ENCODE results near the gene ATRX. TPM values are rescaled to one million over a fixed set of nuclear protein-coding genes. Genes with fewer than 3 reads are reported as not detected.
"Not testable (repeated sequence)": the region's sequence is repeated elsewhere in the genome, so short reads cannot be mapped to it uniquely, and the experiment has no call there.

Gene ATRX
- total and polyA plus RNA-seq, 3 experiments from 2014 or later: 56.6 to 80.8 (median 61.1) TPM

- Histone ChIP-seq H3K36me3 (ENCODE audit: insufficient read depth, low read length) (no peaks in the 10 kb centered on the region), H3K27me3 (ENCODE audit: insufficient read depth, low read length, poor library complexity, severe bottlenecking) (no peaks in the 10 kb centered on the region), H3K27ac (ENCODE audit: low read depth, low read length) (peak overlapping the region; percentile 16), H3K4me1 (ENCODE audit: insufficient read depth, low read length) (peaks cover 13% of the 10 kb centered on the region), H3K4me3 (ENCODE audit: low read length) (peak overlapping the region; percentile 65), H3K9me3 (ENCODE audit: low read length) (no peaks in the 10 kb centered on the region)
- Mint-ChIP-seq H3K4me1 (peaks cover 19 to 42% (median 23%) of the 10 kb centered on the region in 3 donors), H3K27me3 (peaks cover 0 to 3% of the 10 kb centered on the region in 2 donors), H3K36me3 (peaks cover 0 to 7% (median 0%) of the 10 kb centered on the region in 3 donors), H3K4me3 (peak overlapping the region; percentile 63 to 99 (median 82)), H3K27ac (peak overlapping the region; percentile 29 to 99 (median 89)), H3K9me3 (no peaks in the 10 kb centered on the region)
- ChIA-PET POLR2A (no interaction called here), CTCF (interaction anchor here (1.3 to 2.1 kb wide), 2 partner anchors 111 to 237 kb away, joined by 3 to 7 read pairs; partner anchors contain the start of gene COX7B)
- peak in 3 of 5 donors; percentile 13 to 59 (median 52) for DNase-seq
Observed at GRCh38 chrX:77788050-77788449, 2.0 kb upstream of the ATRX start.

- H3K4me1 ChIP-seq (ENCODE audit: insufficient read depth, low read length): peaks cover 13% of the 10 kb centered on the region
- H3K36me3 Mint-ChIP-seq: peaks cover 0 to 8% (median 0%) of the 10 kb centered on the region in 3 donors
- peaks cover 29 to 52% (median 34%) of the 10 kb centered on the region in 3 donors for H3K4me1 Mint-ChIP-seq
- no peaks in the 10 kb centered on the region for H3K9me3 ChIP-seq (ENCODE audit: low read length)
- ChIA-PET CTCF (no interaction called here), POLR2A (no interaction called here)
- H3K4me3 ChIP-seq (ENCODE audit: low read length): peak overlapping the region; percentile 73
- peak overlapping the region; percentile 99 to 100 (median 99) for H3K27ac Mint-ChIP-seq
- no peaks in the 10 kb centered on the region for H3K27me3 Mint-ChIP-seq
- DNase-seq: no peak
- H3K4me3 Mint-ChIP-seq: peak overlapping the region; percentile 98 to 100 (median 99)
- H3K9me3 Mint-ChIP-seq: no peaks in the 10 kb centered on the region
- peak overlapping the region; percentile 93 for H3K27ac ChIP-seq (ENCODE audit: low read depth, low read length)
- H3K36me3 ChIP-seq (ENCODE audit: insufficient read depth, low read length): no peaks in the 10 kb centered on the region
- H3K27me3 ChIP-seq (ENCODE audit: insufficient read depth, low read length, poor library complexity, severe bottlenecking): no peaks in the 10 kb centered on the region
Observed at GRCh38 chrX:77786365-77786680, 307 bp upstream of the ATRX start.

GRCh38 chrX:77779695-77780094, 6.3 kb downstream of the ATRX start:
- no peak overlapping the region for H3K27ac ChIP-seq (ENCODE audit: low read depth, low read length)
- peaks cover 0 to 2% of the 10 kb centered on the region in 2 donors for H3K27me3 Mint-ChIP-seq
- H3K4me3 ChIP-seq (ENCODE audit: low read length): no peak overlapping the region
- CTCF ChIA-PET: no interaction called here
- H3K4me3 Mint-ChIP-seq: peak overlapping the region in 5 of 7 donors; percentile 0 to 58 (median 43)
- no peaks in the 10 kb centered on the region for H3K36me3 ChIP-seq (ENCODE audit: insufficient read depth, low read length)
- POLR2A ChIA-PET: no interaction called here
- H3K9me3 ChIP-seq (ENCODE audit: low read length): no peaks in the 10 kb centered on the region
- no peaks in the 10 kb centered on the region for H3K4me1 ChIP-seq (ENCODE audit: insufficient read depth, low read length)
- H3K9me3 Mint-ChIP-seq: no peaks in the 10 kb centered on the region
- peaks cover 0 to 9% (median 0%) of the 10 kb centered on the region in 3 donors for H3K36me3 Mint-ChIP-seq
- peaks cover 43 to 62% (median 57%) of the 10 kb centered on the region in 3 donors for H3K4me1 Mint-ChIP-seq
- no peak for DNase-seq
- H3K27me3 ChIP-seq (ENCODE audit: insufficient read depth, low read length, poor library complexity, severe bottlenecking): no peaks in the 10 kb centered on the region
- H3K27ac Mint-ChIP-seq: peak overlapping the region in 4 of 8 donors; percentile 7 to 84 (median 34)

GRCh38 chrX:77776659-77777058, 9.4 kb downstream of the ATRX start:
- CTCF ChIA-PET: no interaction called here
- no peaks in the 10 kb centered on the region for H3K36me3 ChIP-seq (ENCODE audit: insufficient read depth, low read length)
- H3K27me3 ChIP-seq (ENCODE audit: insufficient read depth, low read length, poor library complexity, severe bottlenecking): no peaks in the 10 kb centered on the region
- no peaks in the 10 kb centered on the region for H3K9me3 ChIP-seq (ENCODE audit: low read length)
- Mint-ChIP-seq H3K4me3 (peak overlapping the region in 1 of 7 donors; percentile 30), H3K9me3 (no peaks in the 10 kb centered on the region), H3K27ac (peak overlapping the region in 1 of 8 donors; percentile 40), H3K27me3 (peaks cover 0 to 2% of the 10 kb centered on the region in 2 donors), H3K4me1 (peaks cover 32 to 59% (median 43%) of the 10 kb centered on the region in 3 donors), H3K36me3 (peaks cover 0 to 13% (median 0%) of the 10 kb centered on the region in 3 donors)
- no peak overlapping the region for H3K4me3 ChIP-seq (ENCODE audit: low read length)
- H3K27ac ChIP-seq (ENCODE audit: low read depth, low read length): no peak overlapping the region
- H3K4me1 ChIP-seq (ENCODE audit: insufficient read depth, low read length): peaks cover under 1% of the 10 kb centered on the region
- POLR2A ChIA-PET: no interaction called here
- no peak for DNase-seq

- no peak overlapping the region for H3K4me3 ChIP-seq (ENCODE audit: low read length)
- no peak overlapping the region for H3K4me3 Mint-ChIP-seq
- peak overlapping the region in 3 of 8 donors; percentile 3 to 48 (median 22) for H3K27ac Mint-ChIP-seq
- ChIA-PET POLR2A (no interaction called here), CTCF (no interaction called here)
- H3K36me3 Mint-ChIP-seq: peaks cover 0 to 6% (median 0%) of the 10 kb centered on the region in 3 donors
- H3K27ac ChIP-seq (ENCODE audit: low read depth, low read length): no peak overlapping the region
- no peaks in the 10 kb centered on the region for H3K36me3 ChIP-seq (ENCODE audit: insufficient read depth, low read length)
- H3K27me3 Mint-ChIP-seq: no peaks in the 10 kb centered on the region
- DNase-seq: no peak
- H3K9me3 ChIP-seq (ENCODE audit: low read length): no peaks in the 10 kb centered on the region
- H3K4me1 Mint-ChIP-seq: peaks cover 26 to 63% (median 33%) of the 10 kb centered on the region in 3 donors
- no peaks in the 10 kb centered on the region for H3K9me3 Mint-ChIP-seq
- no peaks in the 10 kb centered on the region for H3K27me3 ChIP-seq (ENCODE audit: insufficient read depth, low read length, poor library complexity, severe bottlenecking)
- peaks cover 16% of the 10 kb centered on the region for H3K4me1 ChIP-seq (ENCODE audit: insufficient read depth, low read length)
Observed at GRCh38 chrX:77771601-77772000, 14.4 kb downstream of the ATRX start.

- Mint-ChIP-seq H3K36me3 (peaks cover 2 to 9% (median 3%) of the 10 kb centered on the region in 3 donors), H3K4me3 (peak overlapping the region in 6 of 7 donors; percentile 1 to 24 (median 16)), H3K27me3 (no peaks in the 10 kb centered on the region), H3K27ac (peak overlapping the region in 5 of 8 donors; percentile 4 to 24 (median 8)), H3K4me1 (peaks cover 24 to 57% (median 31%) of the 10 kb centered on the region in 3 donors), H3K9me3 (no peaks in the 10 kb centered on the region)
- no peaks in the 10 kb centered on the region for H3K36me3 ChIP-seq (ENCODE audit: insufficient read depth, low read length)
- POLR2A ChIA-PET: no interaction called here
- peak in 2 of 5 donors; percentile 7 to 38 for DNase-seq
- H3K9me3 ChIP-seq (ENCODE audit: low read length): no peaks in the 10 kb centered on the region
- no peak overlapping the region for H3K4me3 ChIP-seq (ENCODE audit: low read length)
- CTCF ChIA-PET: no interaction called here
- no peak overlapping the region for H3K27ac ChIP-seq (ENCODE audit: low read depth, low read length)
- peaks cover 16% of the 10 kb centered on the region for H3K4me1 ChIP-seq (ENCODE audit: insufficient read depth, low read length)
- H3K27me3 ChIP-seq (ENCODE audit: insufficient read depth, low read length, poor library complexity, severe bottlenecking): no peaks in the 10 kb centered on the region
Observed at GRCh38 chrX:77768787-77769186, 17.2 kb downstream of the ATRX start.

GRCh38 chrX:77766212-77766611, 19.8 kb downstream of the ATRX start:
- not testable (repeated sequence) for H3K27me3 ChIP-seq (ENCODE audit: insufficient read depth, low read length, poor library complexity, severe bottlenecking); H3K27me3 Mint-ChIP-seq

GRCh38 chrX:77755561-77755960, 30.5 kb downstream of the ATRX start:
- Histone ChIP-seq H3K4me1 (ENCODE audit: insufficient read depth, low read length) (no peaks in the 10 kb centered on the region), H3K36me3 (ENCODE audit: insufficient read depth, low read length) (no peaks in the 10 kb centered on the region), H3K4me3 (ENCODE audit: low read length) (no peak overlapping the region), H3K27ac (ENCODE audit: low read depth, low read length) (no peak overlapping the region), H3K27me3 (ENCODE audit: insufficient read depth, low read length, poor library complexity, severe bottlenecking) (no peaks in the 10 kb centered on the region), H3K9me3 (ENCODE audit: low read length) (no peaks in the 10 kb centered on the region)
- no peak overlapping the region for H3K4me3 Mint-ChIP-seq
- H3K4me1 Mint-ChIP-seq: peaks cover 7 to 40% (median 19%) of the 10 kb centered on the region in 3 donors
- no peaks in the 10 kb centered on the region for H3K27me3 Mint-ChIP-seq
- peaks cover 0 to 7% (median 2%) of the 10 kb centered on the region in 3 donors for H3K36me3 Mint-ChIP-seq
- DNase-seq: no peak
- H3K9me3 Mint-ChIP-seq: peaks cover 0 to 3% (median 0%) of the 10 kb centered on the region in 5 donors
- POLR2A ChIA-PET: no interaction called here
- peak overlapping the region in 1 of 8 donors; percentile 28 for H3K27ac Mint-ChIP-seq
- CTCF ChIA-PET: no interaction called here

More at GRCh38 chrX:77766212-77766611, 19.8 kb downstream of the ATRX start:
- CTCF ChIA-PET; H3K4me3 ChIP-seq (ENCODE audit: low read length); H3K9me3 Mint-ChIP-seq; POLR2A ChIA-PET; H3K4me3 Mint-ChIP-seq; H3K27ac ChIP-seq (ENCODE audit: low read depth, low read length); H3K27ac Mint-ChIP-seq; H3K36me3 Mint-ChIP-seq; DNase-seq; H3K9me3 ChIP-seq (ENCODE audit: low read length); H3K36me3 ChIP-seq (ENCODE audit: insufficient read depth, low read length): not testable (repeated sequence)
- peaks cover 12% of the 10 kb centered on the region for H3K4me1 ChIP-seq (ENCODE audit: insufficient read depth, low read length)
- H3K4me1 Mint-ChIP-seq: peaks cover 23 to 58% (median 36%) of the 10 kb centered on the region in 3 donors
